Loucy (cell line): ENCODE data around the gene IGSF9B.

Experiments
- H2AFZ ChIP-seq: fragments of 200-600 bp; sonication (generic); 2 replicates; pipeline ENCODE4 v1.6.0; 2016; ENCODE audit warnings: antibody characterized with exemption, mild to moderate bottlenecking, low read length, moderate library complexity
- H3F3A ChIP-seq: fragments of 200-600 bp; 2 replicates; pipeline ENCODE4 v1.6.0; 2016; ENCODE audit warnings: antibody characterized with exemption, low read depth, mild to moderate bottlenecking
- H3K27me3 ChIP-seq: fragments of 200-600 bp; sonication (generic); 2 replicates; pipeline ENCODE4 v1.6.1; 2014; ENCODE audit warnings: low read length, mild to moderate bottlenecking; ENCODE audit not compliant: insufficient read depth, poor library complexity, severe bottlenecking
- H3K36me3 ChIP-seq: fragments of 200-600 bp; sonication (generic); 2 replicates; pipeline ENCODE4 v1.6.1; 2016; ENCODE audit warnings: low read length; ENCODE audit not compliant: insufficient read depth
- H3K4me1 ChIP-seq: fragments of 200-600 bp; sonication (generic); 2 replicates; pipeline ENCODE4 v1.5.1; 2014; ENCODE audit warnings: low read length, mild to moderate bottlenecking; ENCODE audit not compliant: insufficient read depth, poor library complexity, severe bottlenecking
- H3K4me2 ChIP-seq: fragments of 200-600 bp; sonication (generic); 2 replicates; pipeline ENCODE4 v1.6.0; 2014; ENCODE audit warnings: antibody characterized with exemption, low read length, low read depth, mild to moderate bottlenecking; ENCODE audit not compliant: poor library complexity, severe bottlenecking
- H3K4me3 ChIP-seq: fragments of 200-600 bp; sonication (generic); 2 replicates; pipeline ENCODE4 v1.5.1; 2014; ENCODE audit warnings: low read length, mild to moderate bottlenecking, mixed read lengths; ENCODE audit not compliant: poor library complexity, severe bottlenecking
- H3K79me2 ChIP-seq: fragments of 200-600 bp; sonication (generic); 2 replicates; pipeline ENCODE4 v1.6.1; 2014; ENCODE audit warnings: low read length; ENCODE audit not compliant: insufficient read depth
- H3K9ac ChIP-seq: fragments of 200-600 bp; sonication (generic); 2 replicates; pipeline ENCODE4 v1.6.0; 2014; ENCODE audit warnings: mild to moderate bottlenecking, low read depth, low read length, moderate library complexity; ENCODE audit not compliant: poor library complexity, severe bottlenecking
- H3K9me2 ChIP-seq: fragments of 200-600 bp; sonication (generic); replicated peaks from 2 replicates; pipeline ENCODE4 v1.6.1; 2016; ENCODE audit warnings: low read depth, low read length, mixed read lengths
- H3K9me3 ChIP-seq: fragments of 200-600 bp; sonication (generic); 2 replicates; pipeline ENCODE4 v1.6.1; 2014; ENCODE audit warnings: mild to moderate bottlenecking, antibody characterized with exemption, low read length, low read depth; ENCODE audit not compliant: insufficient read depth
- H4K20me1 ChIP-seq: fragments of 200-600 bp; sonication (generic); 2 replicates; pipeline ENCODE4 v1.6.0; 2014; ENCODE audit warnings: antibody characterized with exemption, low read length, mild to moderate bottlenecking; ENCODE audit not compliant: insufficient read depth, poor library complexity, severe bottlenecking
- CTCF ChIP-seq: fragments of 200-600 bp; sonication (generic); conservative IDR thresholded peaks from 2 replicates; pipeline ENCODE4 v1.5.1; 2014; ENCODE audit warnings: mild to moderate bottlenecking, antibody characterized with exemption, low read length
- EZH2phosphoT487 ChIP-seq: fragments of 200-600 bp; IDR thresholded peaks from 2 replicates; pipeline ENCODE4 v1.6.1; 2018; ENCODE audit warnings: antibody characterized with exemption, mild to moderate bottlenecking, moderate library complexity, borderline replicate concordance

The IGSF9B gene

GRCh38 chr11:133896642-133897330 is 60.0 kb downstream of the IGSF9B start:
- no peak overlapping the region for H2AFZ ChIP-seq
- peaks cover 17% of the 10 kb centered on the region; the same call in 1 of the 2 replicates for H3K9me3 ChIP-seq
- no peaks in the 10 kb centered on the region for H3K79me2 ChIP-seq
- no peaks in the 10 kb centered on the region for H3K4me1 ChIP-seq
- H4K20me1 ChIP-seq = no peaks in the 10 kb centered on the region
- no peaks in the 10 kb centered on the region for H3K9me2 ChIP-seq
- H3K9ac ChIP-seq = no peak overlapping the region
- TF ChIP-seq CTCF (no peak), EZH2phosphoT487 (no peak)
- no peaks in the 10 kb centered on the region for H3K27me3 ChIP-seq
- H3K4me2 ChIP-seq = no peak overlapping the region
- H3K36me3 ChIP-seq = no peaks in the 10 kb centered on the region
- no peak overlapping the region for H3K4me3 ChIP-seq
- H3F3A ChIP-seq = no peaks in the 10 kb centered on the region

- no peaks in the 10 kb centered on the region for H3F3A ChIP-seq
- H3K79me2 ChIP-seq = no peaks in the 10 kb centered on the region
- no peaks in the 10 kb centered on the region for H3K9me2 ChIP-seq
- no peaks in the 10 kb centered on the region for H4K20me1 ChIP-seq
- no peak overlapping the region for H2AFZ ChIP-seq
- H3K27me3 ChIP-seq = no peaks in the 10 kb centered on the region
- H3K4me3 ChIP-seq = no peak overlapping the region
- H3K9me3 ChIP-seq = peaks cover 17% of the 10 kb centered on the region; the same call in 1 of the 2 replicates
- H3K4me2 ChIP-seq = no peak overlapping the region
- no peaks in the 10 kb centered on the region for H3K36me3 ChIP-seq
- no peaks in the 10 kb centered on the region for H3K4me1 ChIP-seq
- no peak for TF ChIP-seq EZH2phosphoT487
- H3K9ac ChIP-seq = no peak overlapping the region
Measured at GRCh38 chr11:133896028-133896427, 60.7 kb downstream of the IGSF9B start.

- Histone ChIP-seq H3K4me1 (no peaks in the 10 kb centered on the region), H3K9ac (no peak overlapping the region), H3K36me3 (no peaks in the 10 kb centered on the region), H3K9me3 (peaks cover 17% of the 10 kb centered on the region; the same call in 1 of the 2 replicates), H3F3A (no peaks in the 10 kb centered on the region), H3K9me2 (no peaks in the 10 kb centered on the region), H4K20me1 (no peaks in the 10 kb centered on the region), H3K79me2 (no peaks in the 10 kb centered on the region), H2AFZ (no peak overlapping the region), H3K4me3 (no peak overlapping the region), H3K4me2 (no peak overlapping the region), H3K27me3 (no peaks in the 10 kb centered on the region)
- TF ChIP-seq CTCF (no peak), EZH2phosphoT487 (no peak)
Measured at GRCh38 chr11:133895551-133895950, 61.2 kb downstream of the IGSF9B start.

- no peaks in the 10 kb centered on the region for H4K20me1 ChIP-seq
- H3K4me3 ChIP-seq = no peak overlapping the region
- H3K9me2 ChIP-seq = no peaks in the 10 kb centered on the region
- no peaks in the 10 kb centered on the region for H3K79me2 ChIP-seq
- no peak overlapping the region for H2AFZ ChIP-seq
- no peaks in the 10 kb centered on the region for H3F3A ChIP-seq
- no peaks in the 10 kb centered on the region for H3K36me3 ChIP-seq
- no peaks in the 10 kb centered on the region for H3K27me3 ChIP-seq
- H3K9ac ChIP-seq = no peak overlapping the region
- H3K4me2 ChIP-seq = no peak overlapping the region
- H3K9me3 ChIP-seq = peaks cover 15% of the 10 kb centered on the region; the same call in 1 of the 2 replicates
- H3K4me1 ChIP-seq = no peaks in the 10 kb centered on the region
- no peak for TF ChIP-seq EZH2phosphoT487
- no peak for TF ChIP-seq CTCF
Measured at GRCh38 chr11:133895061-133895479, 61.7 kb downstream of the IGSF9B start.
